Measurements from ENCODE around the gene NPHP4.

GRCh38 chr1:5920201-5920600 is 72.0 kb downstream of the NPHP4 start:
- TF ChIP-seq EZH2 (IDR thresholded peaks at IDR 0.05; ENCODE audit: low read length) = no peak
- TF ChIP-seq, protein P1, sequence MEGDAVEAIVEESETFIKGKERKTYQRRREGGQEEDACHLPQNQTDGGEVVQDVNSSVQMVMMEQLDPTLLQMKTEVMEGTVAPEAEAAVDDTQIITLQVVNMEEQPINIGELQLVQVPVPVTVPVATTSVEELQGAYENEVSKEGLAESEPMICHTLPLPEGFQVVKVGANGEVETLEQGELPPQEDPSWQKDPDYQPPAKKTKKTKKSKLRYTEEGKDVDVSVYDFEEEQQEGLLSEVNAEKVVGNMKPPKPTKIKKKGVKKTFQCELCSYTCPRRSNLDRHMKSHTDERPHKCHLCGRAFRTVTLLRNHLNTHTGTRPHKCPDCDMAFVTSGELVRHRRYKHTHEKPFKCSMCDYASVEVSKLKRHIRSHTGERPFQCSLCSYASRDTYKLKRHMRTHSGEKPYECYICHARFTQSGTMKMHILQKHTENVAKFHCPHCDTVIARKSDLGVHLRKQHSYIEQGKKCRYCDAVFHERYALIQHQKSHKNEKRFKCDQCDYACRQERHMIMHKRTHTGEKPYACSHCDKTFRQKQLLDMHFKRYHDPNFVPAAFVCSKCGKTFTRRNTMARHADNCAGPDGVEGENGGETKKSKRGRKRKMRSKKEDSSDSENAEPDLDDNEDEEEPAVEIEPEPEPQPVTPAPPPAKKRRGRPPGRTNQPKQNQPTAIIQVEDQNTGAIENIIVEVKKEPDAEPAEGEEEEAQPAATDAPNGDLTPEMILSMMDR (optimal IDR thresholded peaks at IDR 0.05 in 1 of 3, IDR thresholded peaks at IDR 0.05 in 1 of 3, conservative IDR thresholded peaks at IDR 0.05 in 1 of 3; ENCODE audit: extremely low read depth in 1 of 3, insufficient read depth in 2 of 3, low read length in 3 of 3) = no peak
